Esophagus squamous epithelium (tissue), 4 donors: ENCODE results near the gene TRAF3IP1.

ENCODE experiments used
- CTCF ChIP-seq, 6 experiments: fragments of 450-650 bp in 4 of 6; fragments of 200-600 bp in 2 of 6; sonication (generic) in 2 of 6; IDR thresholded peaks; one replicate each; pipeline ENCODE4 v1.5.1; 2016 to 2019; ENCODE audit warnings: antibody characterized with exemption in 6 of 6, mild to moderate bottlenecking in 4 of 6, moderate library complexity in 4 of 6
- POLR2A ChIP-seq, 4 donors: fragments of 450-650 bp; IDR thresholded peaks; one replicate each; pipeline ENCODE4 v1.6.1; 2017; ENCODE audit warnings: antibody characterized with exemption in 4 of 4, mild to moderate bottlenecking in 4 of 4, moderate library complexity in 3 of 4

- TF ChIP-seq CTCF (IDR thresholded peaks at IDR 0.05) (no peak), POLR2A (IDR thresholded peaks at IDR 0.05) (no peak)
These were observed 78.8 kb downstream of the TRAF3IP1 start for GRCh38 chr2:238399094-238399493.
